ENCODE results near the gene RXFP3.
"Not testable (repeated sequence)": the region's sequence is repeated elsewhere in the genome, so short reads cannot be mapped to it uniquely, and the experiment has no call there.

RXFP3 gene

DNA sequence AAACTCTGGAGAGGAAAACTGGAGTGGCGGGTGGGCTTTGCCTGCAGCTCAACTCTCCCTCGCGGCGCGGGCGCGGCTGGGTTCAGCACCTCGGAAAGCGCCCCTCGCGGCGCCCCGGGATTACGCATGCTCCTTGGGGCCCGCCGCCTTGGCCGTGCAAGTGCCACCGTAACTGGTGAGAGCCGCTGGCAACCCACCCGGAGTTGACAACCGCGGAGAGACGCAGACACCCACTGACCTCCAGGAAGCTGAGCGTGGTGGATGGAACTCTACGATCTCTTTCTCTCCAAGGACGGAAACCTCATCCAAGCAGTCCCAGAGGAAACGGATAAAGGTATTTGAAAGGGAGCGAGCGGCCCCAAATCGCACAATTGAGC is 194 bp upstream of the RXFP3 start:
- peak; percentile 77 for DNase-seq (ENCODE audit: low spot score)

DNA sequence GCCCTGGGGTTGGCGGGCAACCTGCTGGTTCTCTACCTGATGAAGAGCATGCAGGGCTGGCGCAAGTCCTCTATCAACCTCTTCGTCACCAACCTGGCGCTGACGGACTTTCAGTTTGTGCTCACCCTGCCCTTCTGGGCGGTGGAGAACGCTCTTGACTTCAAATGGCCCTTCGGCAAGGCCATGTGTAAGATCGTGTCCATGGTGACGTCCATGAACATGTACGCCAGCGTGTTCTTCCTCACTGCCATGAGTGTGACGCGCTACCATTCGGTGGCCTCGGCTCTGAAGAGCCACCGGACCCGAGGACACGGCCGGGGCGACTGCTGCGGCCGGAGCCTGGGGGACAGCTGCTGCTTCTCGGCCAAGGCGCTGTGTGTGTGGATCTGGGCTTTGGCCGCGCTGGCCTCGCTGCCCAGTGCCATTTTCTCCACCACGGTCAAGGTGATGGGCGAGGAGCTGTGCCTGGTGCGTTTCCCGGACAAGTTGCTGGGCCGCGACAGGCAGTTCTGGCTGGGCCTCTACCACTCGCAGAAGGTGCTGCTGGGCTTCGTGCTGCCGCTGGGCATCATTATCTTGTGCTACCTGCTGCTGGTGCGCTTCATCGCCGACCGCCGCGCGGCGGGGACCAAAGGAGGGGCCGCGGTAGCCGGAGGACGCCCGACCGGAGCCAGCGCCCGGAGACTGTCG is 976 bp downstream of the RXFP3 start:
- DNase-seq (ENCODE audit: low spot score): no peak

DNA sequence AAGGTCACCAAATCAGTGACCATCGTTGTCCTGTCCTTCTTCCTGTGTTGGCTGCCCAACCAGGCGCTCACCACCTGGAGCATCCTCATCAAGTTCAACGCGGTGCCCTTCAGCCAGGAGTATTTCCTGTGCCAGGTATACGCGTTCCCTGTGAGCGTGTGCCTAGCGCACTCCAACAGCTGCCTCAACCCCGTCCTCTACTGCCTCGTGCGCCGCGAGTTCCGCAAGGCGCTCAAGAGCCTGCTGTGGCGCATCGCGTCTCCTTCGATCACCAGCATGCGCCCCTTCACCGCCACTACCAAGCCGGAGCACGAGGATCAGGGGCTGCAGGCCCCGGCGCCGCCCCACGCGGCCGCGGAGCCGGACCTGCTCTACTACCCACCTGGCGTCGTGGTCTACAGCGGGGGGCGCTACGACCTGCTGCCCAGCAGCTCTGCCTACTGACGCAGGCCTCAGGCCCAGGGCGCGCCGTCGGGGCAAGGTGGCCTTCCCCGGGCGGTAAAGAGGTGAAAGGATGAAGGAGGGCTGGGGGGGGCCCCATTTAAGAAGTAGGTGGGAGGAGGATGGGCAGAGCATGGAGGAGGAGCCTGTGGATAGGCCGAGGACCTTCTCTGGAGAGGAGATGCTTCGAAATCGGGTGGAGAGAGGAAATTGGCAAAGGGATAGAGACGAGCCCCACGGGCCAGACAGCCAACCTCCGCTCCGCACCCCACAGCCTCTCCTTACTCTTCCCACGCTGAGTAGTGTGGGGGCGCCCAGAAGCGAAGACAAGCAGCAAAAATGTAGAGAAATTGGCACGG is 1.7 kb downstream of the RXFP3 start:
- DNase-seq (ENCODE audit: low spot score): peak; percentile 33

DNA sequence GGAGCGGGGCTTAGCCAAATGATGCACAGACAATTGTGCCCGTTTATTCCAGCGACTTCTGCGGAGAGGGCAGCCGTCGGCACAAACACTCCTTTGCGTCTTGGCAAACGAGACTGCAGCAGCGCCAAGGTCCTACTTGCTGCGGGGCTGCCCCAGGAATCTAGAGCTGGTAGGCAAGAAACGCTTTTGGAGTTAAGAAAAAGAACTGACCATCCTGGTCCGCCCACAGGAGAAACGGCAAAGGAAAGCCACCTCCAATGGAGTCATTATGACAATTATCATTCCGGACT is 2.3 kb downstream of the RXFP3 start:
- peak; percentile 21 for DNase-seq (ENCODE audit: low spot score)

DNA sequence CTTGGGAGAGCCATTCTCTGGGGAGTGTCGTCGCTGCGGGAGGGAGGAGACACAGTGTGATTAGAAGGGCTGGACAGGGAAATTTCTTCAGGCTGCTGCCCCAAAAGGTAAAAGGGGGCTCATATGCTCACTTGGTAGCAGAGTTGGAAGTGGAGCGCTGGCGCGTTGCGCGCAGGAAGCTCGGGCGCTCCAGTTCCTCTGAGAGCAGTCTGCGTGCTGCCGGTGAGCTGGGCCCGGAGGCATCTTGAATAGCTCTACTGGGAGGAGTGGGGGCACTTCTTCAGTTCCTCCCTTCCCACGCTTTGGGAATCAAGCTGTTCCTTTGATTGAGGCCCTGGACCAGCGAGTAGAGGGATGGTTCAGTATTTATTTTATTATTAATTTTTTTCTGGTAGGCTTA is 2.7 kb downstream of the RXFP3 start:
- peak; percentile 28 for DNase-seq (ENCODE audit: low spot score)

DNA sequence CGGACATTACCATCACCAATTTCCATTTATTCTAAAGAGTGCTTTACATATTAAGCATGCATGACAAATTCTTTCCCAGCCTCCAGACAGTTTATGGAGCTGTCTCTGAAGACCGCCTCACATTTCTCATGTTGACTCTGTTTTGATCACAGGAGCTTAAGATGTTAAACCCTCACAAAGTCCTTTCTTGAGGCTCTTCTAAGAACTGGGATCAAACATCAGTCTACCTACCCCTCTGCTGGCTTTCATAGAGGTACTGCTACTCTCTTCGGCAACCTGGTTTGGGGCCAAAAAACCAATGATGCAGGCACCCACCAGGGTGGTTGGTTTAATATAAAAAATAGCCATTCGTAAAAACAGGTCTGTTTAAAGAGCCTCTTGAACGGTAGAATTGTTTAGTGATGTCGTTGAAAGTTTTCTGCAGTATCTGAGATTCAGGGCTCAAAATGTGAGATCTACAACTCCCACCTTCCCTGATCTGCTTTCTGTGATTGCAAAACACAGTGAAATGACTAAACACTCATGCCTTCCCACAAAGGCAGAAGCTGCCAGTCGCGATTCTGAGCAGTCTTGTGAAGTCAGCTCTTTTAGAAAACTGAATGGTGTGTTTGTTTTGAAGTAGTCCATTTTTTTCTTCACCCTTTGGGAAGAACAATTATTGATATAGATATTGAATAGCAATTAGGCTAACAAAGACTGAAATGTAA is 3.5 kb downstream of the RXFP3 start:
- no peak for DNase-seq (ENCODE audit: low spot score)

DNA sequence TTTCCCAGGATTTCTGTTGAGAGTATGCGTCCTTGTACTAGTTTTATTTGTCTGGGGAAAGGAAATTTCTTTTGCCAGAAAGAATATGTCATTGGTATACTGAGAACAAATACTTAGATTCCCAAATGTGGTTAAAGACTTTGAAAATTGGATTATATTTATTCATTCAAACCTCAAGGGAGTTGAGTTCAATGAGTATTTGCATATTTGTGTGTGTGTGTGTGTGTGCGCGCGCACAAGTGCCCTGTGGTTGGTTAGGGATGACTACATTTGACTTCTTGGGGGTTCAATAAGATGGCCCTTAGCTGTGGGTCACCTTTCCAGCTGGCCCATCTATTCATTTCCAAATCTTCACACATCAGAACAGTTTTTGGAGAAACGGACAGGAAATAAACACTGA is 4.9 kb downstream of the RXFP3 start:
- DNase-seq (ENCODE audit: low spot score): no peak

DNA sequence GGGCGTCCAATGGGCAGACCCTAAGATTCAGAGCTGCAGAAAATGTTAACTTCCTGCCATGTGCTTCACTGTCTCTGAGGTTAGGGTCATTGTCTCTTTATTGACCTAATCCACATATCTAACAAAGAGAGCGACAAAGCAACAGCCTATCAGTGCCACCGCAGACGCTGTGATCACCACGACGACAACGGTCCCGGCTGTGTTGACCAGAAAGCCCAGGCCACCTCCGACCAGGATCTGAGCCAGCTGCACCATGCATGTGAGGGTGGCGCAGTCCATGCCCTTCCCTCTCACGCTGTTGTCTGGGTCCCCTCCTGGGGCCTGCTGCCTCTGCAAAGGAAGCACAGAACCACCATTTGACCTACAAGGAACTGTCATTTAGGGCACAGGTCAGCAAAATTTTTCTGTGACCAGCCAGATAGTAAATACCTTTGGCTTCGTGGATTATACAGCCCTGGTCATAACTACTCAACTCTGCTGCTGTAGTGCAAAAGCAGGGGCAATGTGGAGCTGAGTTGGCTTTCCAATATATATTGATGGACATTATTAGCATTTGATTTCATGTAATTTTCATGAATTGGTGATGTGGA is 8.5 kb downstream of the RXFP3 start:
- no peak for DNase-seq (ENCODE audit: low spot score)

DNA sequence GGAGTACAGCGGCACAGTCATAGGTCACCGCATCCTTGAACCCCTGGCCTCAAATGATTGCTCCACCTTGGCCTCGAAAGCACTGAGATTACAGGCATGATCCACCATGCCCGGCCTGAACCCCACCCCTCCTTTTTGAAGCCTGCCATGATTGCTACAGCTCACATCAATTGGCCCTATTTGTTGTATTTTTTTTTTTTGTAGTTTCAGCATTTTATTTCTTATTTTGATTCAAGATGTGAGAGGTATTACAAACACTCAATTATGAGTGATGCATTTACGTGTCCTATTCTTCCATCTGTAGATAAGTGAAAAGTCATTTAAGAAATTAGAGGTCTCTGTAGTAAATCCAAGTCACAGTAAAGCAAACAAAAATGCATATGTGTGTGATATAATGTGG is 16.0 kb downstream of the RXFP3 start:
- DNase-seq (ENCODE audit: low spot score): not testable (repeated sequence)

DNA sequence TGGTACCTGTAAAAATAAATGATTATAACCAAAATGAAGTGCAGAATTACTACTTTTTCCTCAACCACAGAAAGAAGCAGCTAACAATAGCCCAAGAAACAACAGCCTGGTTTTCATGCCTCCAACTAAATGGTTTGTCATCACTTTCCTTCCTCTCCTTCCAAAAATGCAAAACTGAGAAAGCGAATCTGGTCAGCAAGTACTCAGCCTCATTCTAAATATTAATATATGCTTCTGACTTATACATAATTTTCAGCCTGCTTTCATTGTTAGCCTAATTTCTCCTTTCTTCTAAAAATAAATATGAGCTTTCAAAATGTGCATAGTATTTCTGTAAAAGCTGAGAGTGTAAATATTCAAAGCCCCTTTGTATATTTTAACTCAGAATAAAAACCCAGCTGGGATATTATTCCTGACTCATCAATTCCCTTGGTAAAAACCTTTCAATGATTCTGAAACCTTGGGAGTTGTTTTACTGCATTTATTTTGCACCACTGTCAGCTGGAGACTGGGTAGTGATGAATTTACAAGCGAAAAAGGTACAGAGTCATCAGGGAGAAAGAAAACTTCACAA is 21.5 kb downstream of the RXFP3 start:
- DNase-seq (ENCODE audit: low spot score): no peak

DNA sequence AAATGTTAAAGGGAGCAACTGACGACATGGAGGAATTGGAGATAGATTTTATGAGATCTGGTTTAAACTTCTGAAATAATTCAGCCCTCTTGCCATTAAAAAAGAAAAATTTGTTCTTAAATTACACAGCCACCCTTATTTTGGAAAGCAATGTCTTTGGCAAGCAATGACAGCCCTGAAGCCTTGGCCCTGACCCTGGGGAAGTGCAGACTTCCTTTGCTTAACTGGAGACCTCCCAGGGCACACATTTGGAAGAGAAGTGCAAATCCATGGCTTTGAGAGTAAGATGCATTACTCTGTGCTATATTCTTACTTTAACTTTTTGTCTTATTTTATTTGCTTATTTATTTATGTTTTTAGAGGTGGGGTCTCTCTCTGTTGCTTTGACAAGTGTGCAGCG is 22.0 kb downstream of the RXFP3 start:
- no peak for DNase-seq (ENCODE audit: low spot score)

DNA sequence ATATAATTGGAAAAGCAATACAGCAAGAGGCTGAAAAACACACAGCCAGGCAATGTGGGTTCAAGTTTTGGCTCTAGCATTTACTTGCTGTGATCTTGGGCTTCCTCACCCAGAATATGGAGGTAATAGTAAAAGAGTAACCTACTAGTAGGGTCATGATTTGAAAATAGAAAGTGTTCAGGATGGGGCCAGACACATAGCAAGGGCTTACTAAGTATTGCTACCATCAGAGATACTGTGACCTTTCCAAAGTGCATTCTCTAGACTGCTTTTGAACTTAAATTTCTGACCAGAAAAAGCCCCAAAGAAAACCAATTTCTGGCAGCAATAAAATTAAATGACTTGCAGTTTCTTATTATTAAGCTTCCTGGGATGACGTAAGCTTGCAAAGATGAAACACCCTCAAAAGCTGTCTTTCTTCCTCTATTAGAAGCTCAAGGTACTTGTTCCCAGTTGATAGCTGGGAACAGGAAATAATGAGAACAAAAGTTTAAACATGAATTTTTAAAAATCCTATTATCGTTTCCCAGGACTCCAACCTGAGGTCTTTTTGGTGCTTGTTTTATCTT is 28.0 kb downstream of the RXFP3 start:
- DNase-seq (ENCODE audit: low spot score): no peak

DNA sequence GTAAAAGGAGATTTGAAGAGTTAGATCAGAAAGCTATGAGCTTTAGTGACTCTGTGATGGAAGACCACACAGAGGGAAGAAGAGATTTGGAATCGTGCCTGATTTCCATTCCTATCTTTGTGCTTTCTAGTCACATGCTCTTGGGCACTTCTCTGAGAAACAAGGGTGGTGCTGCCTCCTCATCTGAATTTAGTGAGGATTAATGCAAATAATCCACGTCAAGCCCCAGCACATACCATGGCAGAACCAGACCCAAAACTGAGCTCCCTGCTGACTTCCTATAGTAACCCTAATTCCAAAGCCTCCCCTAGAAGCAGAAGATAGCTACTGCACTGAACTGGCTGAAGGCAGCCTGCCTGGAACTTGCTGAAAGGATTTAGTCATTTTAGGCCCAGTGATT is 30.6 kb downstream of the RXFP3 start:
- DNase-seq (ENCODE audit: low spot score): no peak

DNA sequence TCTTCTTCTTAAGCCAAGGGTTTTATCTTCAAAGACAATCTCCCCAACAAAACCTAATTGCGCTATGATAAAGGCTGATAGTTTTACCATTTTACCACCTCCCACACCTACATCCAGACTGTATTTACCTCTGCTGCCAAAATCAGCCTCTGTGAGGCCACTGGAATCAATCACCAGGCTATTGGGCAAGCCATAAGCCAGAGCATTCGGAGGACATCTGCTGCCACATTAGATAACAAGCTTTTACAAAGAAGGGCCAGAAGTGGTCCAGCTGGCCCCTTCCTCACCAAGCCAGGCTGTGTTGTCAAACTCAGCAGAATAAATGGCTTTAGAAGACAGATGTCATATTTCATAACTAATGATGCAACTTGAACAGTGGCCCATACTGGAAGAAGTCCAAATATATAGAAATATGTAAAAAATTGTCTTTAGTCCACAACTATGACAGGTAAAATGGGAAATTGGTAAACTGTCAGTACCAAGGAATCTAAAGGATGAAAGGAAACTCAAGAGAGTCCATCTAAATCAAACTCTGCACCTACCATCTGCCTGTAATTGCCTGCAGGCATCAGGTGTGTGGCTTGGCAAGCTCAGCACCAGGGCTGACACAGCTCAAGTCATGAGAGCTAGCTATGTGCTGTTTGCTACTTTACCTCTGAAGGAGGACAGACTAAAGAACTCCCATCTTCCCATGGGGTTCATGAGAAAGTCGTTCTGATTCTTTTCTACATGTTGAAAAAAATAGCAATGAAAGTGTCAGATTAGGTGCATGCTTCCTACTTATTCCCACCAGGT is 32.2 kb downstream of the RXFP3 start:
- no peak for DNase-seq (ENCODE audit: low spot score)

DNA sequence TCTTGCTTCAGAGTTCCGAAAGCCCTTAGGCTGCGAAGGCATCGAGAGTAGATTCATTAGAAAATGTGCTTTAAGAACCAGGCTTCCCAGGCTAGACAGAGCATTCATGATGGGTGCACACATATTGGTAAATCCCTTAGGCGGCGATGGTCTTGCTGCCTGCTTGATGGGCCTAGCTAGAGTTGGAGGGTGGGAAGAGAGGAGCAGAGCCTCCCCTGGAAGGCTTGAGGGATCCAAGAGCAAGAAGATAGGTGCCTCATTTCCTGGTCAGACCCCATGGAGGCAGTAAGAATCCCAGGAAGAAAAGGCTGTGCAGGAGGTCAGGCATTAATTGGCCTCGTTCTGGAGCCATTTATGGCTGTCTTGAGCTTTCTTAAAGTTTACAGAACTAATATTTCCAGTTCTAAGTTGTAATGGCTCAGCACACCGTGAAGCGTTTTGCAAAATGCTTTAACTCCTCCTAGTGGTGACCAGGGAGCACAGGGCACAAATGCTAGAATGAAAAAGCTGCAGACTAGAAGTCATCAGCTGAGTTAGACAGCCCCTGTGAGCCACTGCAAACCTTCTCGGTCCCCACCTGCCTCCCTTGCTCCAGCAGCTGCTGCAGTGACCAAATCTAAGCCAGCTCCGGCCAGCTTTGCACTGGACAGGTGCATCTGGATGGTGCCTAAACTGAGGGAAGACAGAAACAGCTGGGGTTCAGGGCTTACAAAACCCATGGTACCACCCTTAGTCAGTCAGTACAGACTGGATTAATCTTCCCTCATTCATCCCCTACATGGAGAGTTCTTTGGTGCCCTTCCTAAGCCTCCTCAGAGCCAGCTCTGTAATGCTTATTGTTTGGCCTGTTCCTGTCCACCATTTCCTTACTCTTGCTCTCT is 33.6 kb downstream of the RXFP3 start:
- peak; percentile 62 for DNase-seq (ENCODE audit: low spot score)

DNA sequence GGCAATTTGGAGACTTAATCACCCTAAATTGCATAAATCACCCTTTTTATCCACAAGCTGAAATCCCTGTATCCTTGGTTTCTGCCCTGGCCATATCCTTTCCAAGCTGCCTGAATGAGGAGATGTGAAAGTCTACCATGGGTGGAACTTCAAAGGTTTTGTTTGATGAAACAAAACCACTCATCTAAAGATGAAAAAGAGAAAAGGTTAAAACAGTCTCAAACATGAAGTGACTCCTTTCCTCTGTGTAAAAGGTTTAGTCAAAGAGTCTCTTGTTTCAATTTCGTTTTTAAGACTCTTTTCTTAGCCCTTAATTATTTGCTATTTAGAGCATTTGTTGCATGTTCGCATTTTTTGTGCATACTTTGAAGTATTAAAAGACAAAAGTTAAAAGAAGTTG is 37.1 kb downstream of the RXFP3 start:
- no peak for DNase-seq (ENCODE audit: low spot score)

DNA sequence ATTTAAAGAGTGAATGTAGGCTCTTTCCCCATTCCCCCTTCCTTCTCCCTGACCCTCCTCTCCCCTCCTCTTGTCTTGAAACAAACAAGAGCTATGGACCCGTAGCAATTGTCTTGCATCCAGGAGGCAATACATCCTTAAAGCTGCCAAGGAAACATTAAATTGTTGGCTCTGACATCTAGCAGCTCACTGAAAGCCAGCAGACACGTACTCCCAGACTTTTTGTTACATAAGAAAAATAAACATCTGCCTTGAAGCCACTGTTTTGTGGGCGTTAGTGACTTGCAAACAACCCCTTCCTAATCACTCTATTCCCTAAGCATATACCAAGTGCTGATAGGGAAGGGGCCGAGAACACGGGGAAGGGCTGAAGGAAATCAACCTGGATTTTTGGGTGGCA is 39.7 kb downstream of the RXFP3 start:
- DNase-seq (ENCODE audit: low spot score): no peak

DNA sequence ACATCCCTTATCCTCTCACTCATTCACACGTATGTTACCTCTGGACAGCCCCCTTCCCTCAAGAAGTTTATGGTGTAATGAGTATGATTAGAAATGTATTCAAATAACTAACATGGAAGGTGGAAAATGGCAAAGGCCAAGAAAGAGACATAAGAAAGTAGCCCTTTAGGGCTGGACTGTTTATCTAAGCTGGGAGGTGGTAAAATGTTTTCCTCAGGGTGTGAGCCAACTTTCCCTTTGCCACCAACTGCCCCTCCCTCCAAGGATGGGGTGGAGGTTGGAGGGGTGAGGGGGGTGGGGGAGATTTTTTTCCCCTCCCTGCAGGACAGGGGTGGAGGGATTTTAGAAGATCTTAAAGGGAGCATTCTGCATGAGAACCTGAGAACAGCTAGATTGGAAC is 40.1 kb downstream of the RXFP3 start:
- no peak for DNase-seq (ENCODE audit: low spot score)

DNA sequence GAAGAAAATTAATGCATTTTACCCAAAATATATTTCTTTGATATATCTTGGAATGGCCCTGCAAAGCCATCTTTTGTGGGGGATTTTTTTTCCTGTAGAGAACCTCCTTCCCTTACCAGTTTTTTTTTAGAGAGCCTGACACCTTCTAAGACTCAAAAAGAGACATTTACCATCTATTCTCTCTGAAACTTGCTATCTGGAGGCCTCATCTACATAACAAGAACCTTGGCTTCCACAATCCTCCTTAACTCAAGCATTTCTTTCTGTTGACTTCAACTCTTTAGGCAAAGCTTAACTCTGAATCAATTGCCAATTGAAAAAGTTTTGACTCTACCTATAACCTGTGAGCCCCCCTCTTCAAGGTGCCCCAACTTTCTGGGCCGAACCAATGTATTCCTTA is 42.1 kb downstream of the RXFP3 start:
- DNase-seq (ENCODE audit: low spot score): no peak

DNA sequence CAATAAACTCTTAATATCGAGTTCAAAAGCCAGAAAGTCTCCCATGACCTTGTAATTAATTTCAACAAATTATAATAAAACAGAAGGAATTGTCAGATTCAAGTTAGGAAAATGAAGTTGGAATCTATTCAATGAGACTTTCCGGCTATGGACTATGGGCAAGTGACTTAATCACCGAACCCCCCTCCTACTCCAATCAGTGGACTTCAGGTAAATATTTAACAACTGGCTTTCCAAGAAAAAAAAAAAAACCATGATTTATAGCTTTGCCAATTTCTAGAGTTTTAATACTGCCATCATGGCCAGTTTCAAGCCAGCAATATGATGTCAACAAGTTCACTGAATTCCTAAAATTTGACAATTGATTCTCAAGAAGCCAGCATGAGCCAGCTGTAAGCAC is 43.8 kb downstream of the RXFP3 start:
- no peak for DNase-seq (ENCODE audit: low spot score)
